Lung (tissue), 12 donors: ENCODE results near the gene YWHAG. TPM values are rescaled to one million over a fixed set of nuclear protein-coding genes. Genes with fewer than 3 reads are reported as not detected.
"Not testable (repeated sequence)": the region's sequence is repeated elsewhere in the genome, so short reads cannot be mapped to it uniquely, and the experiment has no call there.

Experiments used
- ATAC-seq: fragments of 200-7000 bp; cut with Tn5 transposase; one replicate; pipeline ENCODE4 v1.9.1; 2020; ENCODE audit warnings: moderate number of reproducible peaks; ENCODE audit not compliant: insufficient read depth, low FRiP score
- DNase-seq, 3 donors: peaks; one replicate each; pipeline ENCODE4 v3.0.0-alpha.2; 2013 to 2017
- H3K27ac ChIP-seq, 2 donors: one replicate each; pipeline ENCODE4 v1.5.1; 2013; ENCODE audit warnings: mild to moderate bottlenecking in 2 of 2, moderate library complexity in 2 of 2, control low read depth in 1 of 2, inconsistent platforms in 1 of 2, low read depth in 1 of 2, low read length in 1 of 2
- H3K27me3 ChIP-seq, 3 donors: one replicate each; pipeline ENCODE4 v1.5.1; 2013; ENCODE audit warnings: low read length in 2 of 3; ENCODE audit not compliant: control insufficient read depth in 3 of 3, insufficient read depth in 3 of 3
- H3K36me3 ChIP-seq, 4 donors: one replicate each; pipeline ENCODE4 v1.5.1; 2013; ENCODE audit warnings: low read length in 4 of 4, mild to moderate bottlenecking in 1 of 4, moderate library complexity in 1 of 4; ENCODE audit not compliant: control insufficient read depth in 4 of 4, insufficient read depth in 4 of 4
- H3K4me1 ChIP-seq, 5 donors: one replicate each; pipeline ENCODE4 v1.5.1; 2013; ENCODE audit warnings: low read length in 5 of 5, mild to moderate bottlenecking in 2 of 5, moderate library complexity in 1 of 5; ENCODE audit not compliant: control insufficient read depth in 5 of 5, insufficient read depth in 5 of 5
- H3K4me3 ChIP-seq: one replicate; pipeline ENCODE4 v1.5.1; 2013; ENCODE audit warnings: mild to moderate bottlenecking, control low read depth, moderate library complexity
- H3K9ac ChIP-seq, 2 donors: one replicate each; pipeline ENCODE4 v1.5.1; 2013; ENCODE audit warnings: low read length in 2 of 2, control low read depth in 1 of 2; ENCODE audit not compliant: insufficient read depth in 1 of 2
- H3K9me3 ChIP-seq, 4 donors: one replicate each; pipeline ENCODE4 v1.5.1; 2013; ENCODE audit warnings: low read length in 3 of 4, mild to moderate bottlenecking in 1 of 4, moderate library complexity in 1 of 4; ENCODE audit not compliant: control insufficient read depth in 4 of 4, insufficient read depth in 3 of 4
- CTCF ChIP-seq: IDR thresholded peaks from 2 replicates; pipeline ENCODE4 v1.5.1; 2012; ENCODE audit warnings: mild to moderate bottlenecking; ENCODE audit errors: control extremely low read depth, extremely low read depth
- WGBS, 2 donors: extraction: QIAGEN DNeasy Blood & Tissue Kit; methylation state at CpG; one replicate each; pipeline ENCODE4 v1.1.7; 2013; 5-methylcytosine and 5-hydroxymethylcytosine counted together
- polyA plus RNA-seq, 2 donors: library from polyadenylated mRNA; stranded (reverse); fragments of 200-250 nt; gene quantifications; one replicate each; pipeline ENCODE4 v1.2.1, GENCODE V29; 2013
- total RNA-seq, 2 donors: library from RNA; depleted of rRNA in 1 of 2; stranded (reverse); fragments of >200 nt in 1 of 2; gene quantifications; one replicate each; pipeline ENCODE4 v1.2.1, GENCODE V29; 2014 to 2021
- donor health status: control.
- donor health status: control.
- donor health status: Bipolar disorder and iron deficiency.
- donor health status: healthy.
- donor health status: DM: yes; HTN: yes; CAD: no.

YWHAG gene
- total and polyA plus RNA-seq, 4 donors = 34.3 to 123 (median 82.9) TPM

DNA sequence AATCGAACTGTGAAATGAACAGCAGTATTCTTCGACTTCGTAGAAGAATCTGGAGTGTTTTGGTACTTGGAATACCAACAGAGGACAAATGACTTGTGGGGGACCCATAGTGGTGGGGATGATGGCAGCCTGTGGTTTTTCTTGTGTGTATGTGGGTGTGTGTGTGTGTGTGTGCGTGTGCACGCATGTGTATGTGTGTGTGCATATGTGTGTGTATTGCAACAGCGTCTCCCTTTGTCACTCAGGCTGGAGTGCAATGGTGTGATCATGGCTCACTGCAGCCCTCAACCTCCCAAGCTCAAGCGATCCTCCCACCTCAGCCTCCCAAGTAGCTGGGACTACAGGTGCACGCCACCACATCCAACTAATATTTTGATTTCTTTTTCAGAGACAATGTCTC, 9.4 kb upstream of the YWHAG start:
- no peak for TF ChIP-seq CTCF
- H3K27ac ChIP-seq = no peak overlapping the region
- DNase-seq (no peak), ATAC-seq (no peak)
- no peak overlapping the region for H3K9ac ChIP-seq
- no peaks in the 10 kb centered on the region for H3K9me3 ChIP-seq
- 92 to 94% methylated on average over 8 of the region's 8 CpGs for WGBS, 2 donors
- no peaks in the 10 kb centered on the region for H3K27me3 ChIP-seq
- peaks cover 0 to 9% (median 6%) of the 10 kb centered on the region in 5 donors for H3K4me1 ChIP-seq
- H3K36me3 ChIP-seq = no peaks in the 10 kb centered on the region
- no peak overlapping the region for H3K4me3 ChIP-seq

GRCh38 chr7:76364198-76364584, 5.4 kb upstream of the YWHAG start:
- no peak overlapping the region for H3K4me3 ChIP-seq

DNA sequence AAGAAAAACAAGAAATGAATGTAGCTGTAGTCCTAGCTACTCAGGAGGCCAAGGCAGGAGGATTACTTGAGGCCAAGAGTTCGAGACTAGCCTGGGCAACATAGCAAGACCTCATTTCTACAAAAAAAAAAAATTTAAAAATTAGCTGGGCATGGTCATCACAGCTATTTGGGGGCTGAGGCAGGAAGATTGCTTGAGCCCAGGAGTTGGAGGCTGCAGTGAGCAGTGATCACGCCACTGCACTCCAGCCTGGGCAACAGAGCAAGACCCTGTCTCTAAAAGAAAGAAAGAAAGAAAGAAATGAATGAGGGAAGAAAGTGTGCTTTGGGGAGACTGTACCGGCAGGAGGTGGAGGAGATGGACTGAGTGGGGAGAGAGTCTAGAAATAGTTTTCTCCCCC, 5.0 kb upstream of the YWHAG start:
- peak overlapping the region in 1 of 2 donors; percentile 95 for H3K27ac ChIP-seq

More at GRCh38 chr7:76364198-76364584, 5.4 kb upstream of the YWHAG start:
- no peak for TF ChIP-seq CTCF
- 25 to 32% methylated on average over 4 of the region's 4 CpGs for WGBS, 2 donors
- peak overlapping the region; percentile 13 to 95 for H3K27ac ChIP-seq
- H3K27me3 ChIP-seq = no peaks in the 10 kb centered on the region
- ATAC-seq (no peak), DNase-seq (peak in 1 of 3 donors; percentile 62)
- no peak overlapping the region for H3K9ac ChIP-seq
- peaks cover 0 to 16% (median 6%) of the 10 kb centered on the region in 5 donors for H3K4me1 ChIP-seq
- H3K36me3 ChIP-seq = no peaks in the 10 kb centered on the region
- H3K9me3 ChIP-seq = no peaks in the 10 kb centered on the region

GRCh38 chr7:76359978-76360638, 1.3 kb upstream of the YWHAG start:
- peaks cover 0 to 8% (median 4%) of the 10 kb centered on the region in 4 donors for H3K36me3 ChIP-seq
- DNase-seq = no peak
- H3K27me3 ChIP-seq = no peaks in the 10 kb centered on the region
- peak overlapping the region in 1 of 2 donors; percentile 92 for H3K9ac ChIP-seq
- no peak for ATAC-seq
- no peak for TF ChIP-seq CTCF
- H3K4me3 ChIP-seq = no peak overlapping the region
- 69 to 71% methylated on average over 17 of the region's 17 CpGs for WGBS, 2 donors
- H3K4me1 ChIP-seq = peaks cover 6 to 34% (median 10%) of the 10 kb centered on the region in 5 donors
- peak overlapping the region; percentile 76 to 100 for H3K27ac ChIP-seq
- no peaks in the 10 kb centered on the region for H3K9me3 ChIP-seq

More for the DNA sequence above, 5.0 kb upstream of the YWHAG start:
- not testable (repeated sequence) for DNase-seq, H3K36me3 ChIP-seq, H3K27me3 ChIP-seq, H3K9me3 ChIP-seq, H3K4me3 ChIP-seq, H3K9ac ChIP-seq, ATAC-seq
- peaks cover 0 to 16% (median 6%) of the 10 kb centered on the region in 5 donors for H3K4me1 ChIP-seq
- WGBS, 2 donors = 65 to 67% methylated on average over 3 of the region's 3 CpGs
